Body of pancreas (tissue), 4 donors: ENCODE measurements around the gene CKAP4. TPM values are rescaled to one million over a fixed set of nuclear protein-coding genes. Genes with fewer than 3 reads are reported as not detected.
A peak's percentile ranks its signal among the peaks of the same experiment; 100 is the strongest.

Experiments
- ATAC-seq: fragments of 150-250 bp; one replicate; pipeline ENCODE4 v1.9.1; 2016
- DNase-seq, 4 donors: peaks; one replicate each; pipeline ENCODE4 v3.0.0-alpha.2; 2019
- H3K27ac ChIP-seq, 4 donors: fragments of 200-600 bp; sonication (generic); 1 replicate in 3 of 4; 2 replicates in 1 of 4; pipeline versions ENCODE4 v1.5.1 to v1.6.1; 2016 to 2019; ENCODE audit warnings: mild to moderate bottlenecking in 1 of 4, mixed read lengths in 1 of 4, moderate library complexity in 1 of 4
- H3K27me3 ChIP-seq, 2 donors: fragments of 200-600 bp; sonication (generic); one replicate each; pipeline ENCODE4 v1.6.0; 2016; ENCODE audit warnings: mild to moderate bottlenecking in 1 of 2
- H3K36me3 ChIP-seq, 2 donors: fragments of 200-600 bp; sonication (generic); replicated peaks in 1 of 2; 2 replicates each; pipeline ENCODE4 v1.5.1; 2016; ENCODE audit warnings: low read depth in 2 of 2; ENCODE audit not compliant: insufficient read depth in 1 of 2
- H3K4me1 ChIP-seq: fragments of 200-600 bp; sonication (generic); one replicate; pipeline ENCODE4 v1.6.0; 2016
- H3K4me3 ChIP-seq, 2 donors: fragments of 200-600 bp; sonication (generic); 1 replicate in 1 of 2; 2 replicates in 1 of 2; pipeline ENCODE4 v1.5.1; 2016 to 2019
- H3K9me3 ChIP-seq, 3 donors: fragments of 200-600 bp; sonication (generic); 1 replicate in 2 of 3; 2 replicates in 1 of 3; pipeline ENCODE4 v1.5.1; 2016
- CTCF ChIP-seq, 7 experiments: fragments of 450-650 bp in 4 of 7; fragments of 200-600 bp in 3 of 7; sonication (generic) in 3 of 7; IDR thresholded peaks; one replicate each; pipeline ENCODE4 v1.5.1; 2016 to 2019; ENCODE audit warnings: antibody characterized with exemption in 7 of 7
- POLR2A ChIP-seq, 3 donors: fragments of 450-650 bp; IDR thresholded peaks; one replicate each; pipeline ENCODE4 v1.6.1; 2016; ENCODE audit warnings: antibody characterized with exemption in 3 of 3, mild to moderate bottlenecking in 2 of 3
- WGBS, 2 donors: methylation state at CpG; one replicate each; pipeline ENCODE4 v1.1.5; 2017; 5-methylcytosine and 5-hydroxymethylcytosine counted together
- intact Hi-C: fragments of 100-400 bp; cut with DNase I; formaldehyde crosslinking; loops from one replicate; pipeline ENCODE4 v1.15.1; 2023
- total RNA-seq, 2 donors: library from RNA; depleted of rRNA; stranded (reverse); fragments of >200 nt; gene quantifications; one replicate each; pipeline ENCODE4 v1.1.0, GENCODE V29; 2016

Gene CKAP4
- total RNA-seq, 2 donors from 2014 or later = 30.6 to 36.6 TPM

DNA sequence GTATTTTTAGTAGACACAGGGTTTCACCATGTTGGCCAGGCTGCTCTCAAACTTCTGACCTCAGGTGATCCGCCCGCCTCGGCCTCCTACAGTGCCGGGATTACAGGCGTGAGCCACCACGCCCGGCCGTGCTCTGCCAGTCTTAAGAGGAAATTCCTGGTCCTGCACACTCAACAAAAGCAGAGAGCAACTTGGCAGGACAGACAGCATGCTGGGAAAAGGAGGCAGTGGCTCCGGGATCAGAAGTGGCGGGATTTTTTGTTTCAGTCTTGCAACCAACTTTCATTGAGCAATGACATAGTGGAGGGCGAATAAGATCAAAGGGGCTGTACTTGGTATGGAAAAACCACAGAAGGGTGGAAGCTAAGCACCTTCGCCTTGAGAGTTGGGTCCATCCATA lies 2.1 kb downstream of the CKAP4 start:
- Histone ChIP-seq H3K27me3 (no peaks in the 10 kb centered on the region), H3K4me3 (no peak overlapping the region), H3K4me1 (peaks cover 54% of the 10 kb centered on the region), H3K36me3 (no peaks in the 10 kb centered on the region), H3K27ac (peak overlapping the region; percentile 40 to 100 (median 96)), H3K9me3 (no peaks in the 10 kb centered on the region)
- intact Hi-C loops = no loop called here
- WGBS, 2 donors = 30 to 34% methylated on average over 7 to 12 of the region's 12 CpGs
- TF ChIP-seq POLR2A (IDR thresholded peaks at IDR 0.05) (peak in 2 of 3 donors; percentile 47 to 54), CTCF (IDR thresholded peaks at IDR 0.05) (no peak)
- ATAC-seq (peak; percentile 38), DNase-seq (peak; percentile 68 to 75 (median 70))

GRCh38 chr12:106243620-106244019 lies 4.2 kb downstream of the CKAP4 start:
- Histone ChIP-seq H3K4me1 (peaks cover 42% of the 10 kb centered on the region), H3K36me3 (peaks cover 7 to 11% of the 10 kb centered on the region in 2 donors), H3K4me3 (no peak overlapping the region), H3K27ac (no peak overlapping the region), H3K9me3 (no peaks in the 10 kb centered on the region), H3K27me3 (no peaks in the 10 kb centered on the region)
- intact Hi-C loops = no loop called here
- TF ChIP-seq POLR2A (IDR thresholded peaks at IDR 0.05) = no peak
- TF ChIP-seq CTCF (IDR thresholded peaks at IDR 0.05) = no peak
- DNase-seq = no peak
- ATAC-seq = no peak

DNA sequence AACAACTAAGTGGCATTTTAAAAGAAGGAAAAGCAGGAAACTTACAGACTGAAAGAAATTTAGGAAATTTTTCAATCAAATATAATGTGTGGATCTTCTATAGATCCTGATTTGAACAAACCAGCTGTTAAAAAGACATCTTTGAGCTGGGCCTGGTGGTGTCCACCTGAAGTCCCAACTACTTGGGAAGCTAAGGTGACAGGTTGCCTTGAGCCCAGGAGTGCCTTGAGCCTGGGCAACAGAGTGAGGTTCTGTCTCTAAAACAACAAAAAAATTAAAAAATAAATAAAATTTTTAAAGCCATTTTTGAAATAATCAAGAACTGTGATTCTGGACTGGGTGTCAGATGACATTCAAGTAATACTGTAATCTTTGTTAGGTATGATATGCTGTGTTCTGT lies 7.0 kb downstream of the CKAP4 start:
- Histone ChIP-seq H3K4me3 (no peak overlapping the region), H3K27ac (no peak overlapping the region), H3K4me1 (peaks cover 28% of the 10 kb centered on the region), H3K36me3 (peaks cover 7 to 11% of the 10 kb centered on the region in 2 donors), H3K9me3 (no peaks in the 10 kb centered on the region), H3K27me3 (no peaks in the 10 kb centered on the region)
- DNase-seq (no peak), ATAC-seq (no peak)
- no peak for TF ChIP-seq POLR2A (IDR thresholded peaks at IDR 0.05)
- no peak for TF ChIP-seq CTCF (IDR thresholded peaks at IDR 0.05)
- intact Hi-C loops = no loop called here

DNA sequence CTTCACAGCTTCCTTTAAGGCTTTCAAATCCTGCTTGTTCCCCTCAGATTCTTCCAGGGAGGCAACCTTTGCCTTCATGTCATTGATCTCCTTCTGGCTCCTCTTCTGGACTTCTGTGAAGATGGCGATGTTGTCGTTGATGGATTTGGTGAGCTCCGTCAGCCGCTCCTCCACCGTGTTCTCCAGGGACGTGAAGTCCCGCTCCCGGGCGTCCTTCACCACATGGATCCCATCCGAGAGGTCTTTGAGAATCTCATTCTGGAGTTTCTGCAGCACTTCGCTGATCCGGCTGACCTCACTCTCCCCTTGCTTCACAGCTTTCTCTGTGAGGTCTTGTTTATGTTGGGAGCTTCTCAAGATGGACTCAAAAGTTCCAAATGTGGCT lies 7.9 kb downstream of the CKAP4 start:
- no peaks in the 10 kb centered on the region for H3K9me3 ChIP-seq
- WGBS, 2 donors = 89 to 94% methylated on average over 12 of the region's 12 CpGs
- H3K27me3 ChIP-seq = no peaks in the 10 kb centered on the region
- no peak overlapping the region for H3K4me3 ChIP-seq
- DNase-seq (no peak), ATAC-seq (no peak)
- no peak overlapping the region for H3K27ac ChIP-seq
- intact Hi-C loops = no loop called here
- no peak for TF ChIP-seq CTCF (IDR thresholded peaks at IDR 0.05)
- no peak for TF ChIP-seq POLR2A (IDR thresholded peaks at IDR 0.05)
- peaks cover 7 to 11% of the 10 kb centered on the region in 2 donors for H3K36me3 ChIP-seq
- peaks cover 19% of the 10 kb centered on the region for H3K4me1 ChIP-seq

- H3K4me1 ChIP-seq = peaks cover 14% of the 10 kb centered on the region
- TF ChIP-seq POLR2A (IDR thresholded peaks at IDR 0.05) = no peak
- TF ChIP-seq CTCF (IDR thresholded peaks at IDR 0.05) = no peak
- H3K4me3 ChIP-seq = no peak overlapping the region
- no peak overlapping the region for H3K27ac ChIP-seq
- intact Hi-C loops = no loop called here
- H3K27me3 ChIP-seq = no peaks in the 10 kb centered on the region
- no peaks in the 10 kb centered on the region for H3K9me3 ChIP-seq
- 91 to 92% methylated on average over 26 to 27 of the region's 37 CpGs for WGBS, 2 donors
- DNase-seq = no peak
- no peak for ATAC-seq
- peaks cover 7 to 11% of the 10 kb centered on the region in 2 donors for H3K36me3 ChIP-seq
Observed at GRCh38 chr12:106239241-106239950, 8.4 kb downstream of the CKAP4 start.
